Choroid plexus epithelial cell (primary cell): ENCODE results near the gene LRP1B.

Experiments
- DNase-seq: peaks from one replicate; pipeline ENCODE4 v3.0.0-alpha.2; 2010; ENCODE audit warnings: low read depth
- H3K4me3 ChIP-seq: 2 replicates; pipeline ENCODE4 v1.5.1; 2011; ENCODE audit warnings: low read depth, mild to moderate bottlenecking, control low read depth, low read length, moderate library complexity
- TF ChIP-seq, protein P1 (sequence below): conservative IDR thresholded peaks from 2 replicates; pipeline ENCODE4 v1.5.1; 2011; ENCODE audit warnings: low read depth, mild to moderate bottlenecking, control low read depth, inconsistent platforms, low read length, moderate library complexity

Gene LRP1B

DNA sequence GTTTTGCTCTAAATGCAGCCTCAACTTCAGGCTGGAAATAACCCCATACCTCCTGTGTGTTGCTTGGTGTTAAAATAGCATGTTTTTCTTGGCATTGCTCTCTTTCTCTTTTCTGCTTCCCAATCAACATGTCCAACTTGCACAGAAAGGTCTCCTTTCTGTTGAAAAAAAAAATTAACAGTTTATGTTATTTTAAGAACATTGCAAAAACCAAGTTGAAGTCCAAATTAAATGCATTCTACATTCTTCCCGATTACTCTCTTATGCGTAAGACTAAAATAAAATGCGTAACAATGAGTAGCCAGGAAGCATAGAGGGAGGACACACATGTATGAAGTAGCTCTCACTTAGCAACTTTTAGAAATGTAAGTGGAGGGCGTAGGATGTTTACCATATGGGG lies 1944.5 kb downstream of the LRP1B start:
- TF ChIP-seq, protein P1, sequence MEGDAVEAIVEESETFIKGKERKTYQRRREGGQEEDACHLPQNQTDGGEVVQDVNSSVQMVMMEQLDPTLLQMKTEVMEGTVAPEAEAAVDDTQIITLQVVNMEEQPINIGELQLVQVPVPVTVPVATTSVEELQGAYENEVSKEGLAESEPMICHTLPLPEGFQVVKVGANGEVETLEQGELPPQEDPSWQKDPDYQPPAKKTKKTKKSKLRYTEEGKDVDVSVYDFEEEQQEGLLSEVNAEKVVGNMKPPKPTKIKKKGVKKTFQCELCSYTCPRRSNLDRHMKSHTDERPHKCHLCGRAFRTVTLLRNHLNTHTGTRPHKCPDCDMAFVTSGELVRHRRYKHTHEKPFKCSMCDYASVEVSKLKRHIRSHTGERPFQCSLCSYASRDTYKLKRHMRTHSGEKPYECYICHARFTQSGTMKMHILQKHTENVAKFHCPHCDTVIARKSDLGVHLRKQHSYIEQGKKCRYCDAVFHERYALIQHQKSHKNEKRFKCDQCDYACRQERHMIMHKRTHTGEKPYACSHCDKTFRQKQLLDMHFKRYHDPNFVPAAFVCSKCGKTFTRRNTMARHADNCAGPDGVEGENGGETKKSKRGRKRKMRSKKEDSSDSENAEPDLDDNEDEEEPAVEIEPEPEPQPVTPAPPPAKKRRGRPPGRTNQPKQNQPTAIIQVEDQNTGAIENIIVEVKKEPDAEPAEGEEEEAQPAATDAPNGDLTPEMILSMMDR, result no peak
- H3K4me3 ChIP-seq, result no peak overlapping the region
- DNase-seq, result peak; percentile 76

DNA sequence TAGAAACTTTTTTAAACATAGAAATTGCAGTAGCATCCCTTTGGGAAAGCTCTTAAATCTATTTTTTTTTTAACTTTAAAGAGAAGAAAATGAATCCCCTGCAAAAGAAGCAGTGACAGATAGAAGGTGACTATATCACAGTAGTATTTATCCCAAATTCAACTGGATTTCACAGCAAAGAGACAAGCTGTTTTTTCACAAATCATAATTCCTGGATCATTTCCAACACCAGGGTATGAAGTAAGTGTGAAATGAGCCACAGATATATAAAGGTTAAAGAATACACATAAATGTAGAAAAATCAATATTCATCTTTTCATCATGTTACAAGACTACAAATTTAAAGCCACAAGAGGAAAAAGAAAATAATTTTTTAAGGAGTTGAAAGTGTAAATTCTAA lies 1945.7 kb downstream of the LRP1B start:
- TF ChIP-seq, protein P1, result no peak
- peak; percentile 31 for DNase-seq
- no peak overlapping the region for H3K4me3 ChIP-seq

DNA sequence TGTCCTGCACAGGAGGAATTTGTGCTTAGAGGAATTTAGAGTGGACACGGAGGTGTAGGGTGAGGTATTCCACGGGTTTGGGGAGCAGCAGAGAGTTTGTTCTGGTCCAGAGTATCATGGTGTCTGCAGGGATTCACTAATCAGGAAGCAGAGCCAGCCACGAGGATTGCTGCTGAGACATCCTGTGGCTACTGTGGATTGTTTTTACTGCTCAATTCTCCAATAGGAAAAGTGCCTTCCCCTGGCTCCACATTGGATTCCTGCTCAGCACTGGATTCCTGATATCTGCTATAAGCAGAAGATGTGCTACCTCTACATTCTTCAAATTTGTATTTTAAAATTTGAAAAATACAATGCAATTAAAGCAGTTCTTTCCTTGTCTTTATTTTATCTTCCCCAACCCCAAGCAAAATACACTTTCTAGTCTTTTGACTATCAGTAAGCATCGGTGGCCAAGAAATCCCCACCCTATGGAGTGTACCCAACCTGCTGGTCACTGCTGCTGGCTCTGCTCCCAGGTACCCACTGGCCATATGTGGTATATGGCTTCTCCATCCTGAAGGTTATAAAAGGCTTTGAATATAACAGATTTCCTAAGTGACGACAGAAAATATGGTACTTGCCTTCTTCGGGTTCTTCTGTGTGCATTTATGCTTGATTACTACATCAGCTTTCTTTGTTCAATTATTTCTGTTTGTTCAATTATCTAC lies 1947.6 kb downstream of the LRP1B start:
- H3K4me3 ChIP-seq, result no peak overlapping the region
- no peak for DNase-seq
- TF ChIP-seq, protein P1, result no peak
